ENCODE measurements around the gene GPALPP1. TPM values are rescaled to one million over a fixed set of nuclear protein-coding genes. Genes with fewer than 3 reads are reported as not detected.
"Not testable (repeated sequence)": the region's sequence is repeated elsewhere in the genome, so short reads cannot be mapped to it uniquely, and the experiment has no call there.

Gene GPALPP1, protein sequence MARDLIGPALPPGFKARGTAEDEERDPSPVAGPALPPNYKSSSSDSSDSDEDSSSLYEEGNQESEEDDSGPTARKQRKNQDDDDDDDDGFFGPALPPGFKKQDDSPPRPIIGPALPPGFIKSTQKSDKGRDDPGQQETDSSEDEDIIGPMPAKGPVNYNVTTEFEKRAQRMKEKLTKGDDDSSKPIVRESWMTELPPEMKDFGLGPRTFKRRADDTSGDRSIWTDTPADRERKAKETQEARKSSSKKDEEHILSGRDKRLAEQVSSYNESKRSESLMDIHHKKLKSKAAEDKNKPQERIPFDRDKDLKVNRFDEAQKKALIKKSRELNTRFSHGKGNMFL
- total RNA-seq, result 10 to 100 TPM; 40.7 to 41.2 TPM
- polyA plus RNA-seq, result 10 to 100 TPM; 13.5 to 23.5 (median 17.8) TPM
- total RNA-seq, result 35.5 to 61.4 (median 41.9) reads per million in 6 experiments

GRCh38 chr13:44989071-44989889, at the start of gene GPALPP1, which contains the start of gene NUFIP1:
GPALPP1 (plus strand) TSS chr13:44989538; CDS start chr13:44989655, 117 bp downstream.
NUFIP1 (minus strand) TSS chr13:44989471; CDS start chr13:44989436, 35 bp downstream.
- ATAC-seq, result peak; percentile 97
- H3K9me3 Mint-ChIP-seq, result no peaks in the 10 kb centered on the region
- peak within 1 kb of the TSS; percentile 92 to 100 (median 98) for H3K4me3 Mint-ChIP-seq
- peak; percentile 76 to 96 (median 92) for DNase-seq
- POLR2A ChIA-PET, result interaction anchor here (1.6 kb wide), 1 partner anchor 71 kb away, joined by 7 read pairs; no protein-coding TSS in a partner anchor
- peaks cover 0 to 2% (median 0%) of the 10 kb centered on the region in 5 donors for H3K27me3 Mint-ChIP-seq
- peaks cover 30 to 70% (median 66%) of the 10 kb centered on the region in 4 donors for H3K4me1 Mint-ChIP-seq
- H3K27ac Mint-ChIP-seq, result peak within 1 kb of the TSS; percentile 93 to 100 (median 98)
- peaks cover 0 to 20% (median 3%) of the 10 kb centered on the region in 3 donors for H3K36me3 Mint-ChIP-seq

- H3K9me3 Mint-ChIP-seq, H3K4me3 Mint-ChIP-seq, H3K4me1 Mint-ChIP-seq, POLR2A ChIA-PET, H3K27me3 Mint-ChIP-seq, DNase-seq, ATAC-seq: not testable (repeated sequence)
- H3K27ac Mint-ChIP-seq, result peak overlapping the region in 2 of 10 donors; percentile 3 to 30
- H3K36me3 Mint-ChIP-seq, result peaks cover 0 to 46% (median 13%) of the 10 kb centered on the region in 3 donors
These were observed 45.9 kb upstream of the GPALPP1 start for GRCh38 chr13:44943411-44943810.

DNA sequence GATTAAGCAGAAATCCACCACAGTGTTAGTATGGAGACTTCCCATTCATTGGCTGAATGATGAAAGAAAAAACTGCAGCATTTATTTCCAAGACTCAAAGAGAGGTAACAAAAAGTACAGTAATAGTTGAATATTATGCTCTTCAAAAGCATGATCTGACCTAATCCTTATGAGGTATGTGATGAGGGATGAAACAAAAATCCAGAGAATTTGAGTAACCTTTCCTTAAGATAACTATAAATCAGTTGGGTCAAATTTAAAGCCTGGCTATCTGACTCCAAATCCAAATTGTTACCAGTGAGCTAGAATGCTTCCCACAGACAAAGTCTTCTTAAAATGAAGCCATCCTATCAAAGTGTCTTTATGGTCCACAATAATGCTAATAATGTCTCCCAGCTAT, 38.2 kb upstream of the GPALPP1 start:
- peaks cover 5 to 59% (median 10%) of the 10 kb centered on the region in 3 donors for H3K36me3 Mint-ChIP-seq
- H3K4me1 Mint-ChIP-seq, result no peaks in the 10 kb centered on the region
- DNase-seq, result no peak
- H3K27ac Mint-ChIP-seq, result peak overlapping the region in 1 of 10 donors; percentile 22
- no peaks in the 10 kb centered on the region for H3K9me3 Mint-ChIP-seq
- H3K4me3 Mint-ChIP-seq, result no peak overlapping the region
- POLR2A ChIA-PET, result no interaction called here
- H3K27me3 Mint-ChIP-seq, result no peaks in the 10 kb centered on the region
- no peak for ATAC-seq

- POLR2A ChIA-PET, result no interaction called here
- H3K36me3 Mint-ChIP-seq, result peaks cover 5 to 61% (median 10%) of the 10 kb centered on the region in 3 donors
- no peak overlapping the region for H3K27ac Mint-ChIP-seq
- no peaks in the 10 kb centered on the region for H3K9me3 Mint-ChIP-seq
- DNase-seq (no peak), ATAC-seq (no peak)
- H3K4me1 Mint-ChIP-seq, result no peaks in the 10 kb centered on the region
- H3K4me3 Mint-ChIP-seq, result no peak overlapping the region
- H3K27me3 Mint-ChIP-seq, result no peaks in the 10 kb centered on the region
These were observed 36.7 kb upstream of the GPALPP1 start for GRCh38 chr13:44952671-44953070.

DNA sequence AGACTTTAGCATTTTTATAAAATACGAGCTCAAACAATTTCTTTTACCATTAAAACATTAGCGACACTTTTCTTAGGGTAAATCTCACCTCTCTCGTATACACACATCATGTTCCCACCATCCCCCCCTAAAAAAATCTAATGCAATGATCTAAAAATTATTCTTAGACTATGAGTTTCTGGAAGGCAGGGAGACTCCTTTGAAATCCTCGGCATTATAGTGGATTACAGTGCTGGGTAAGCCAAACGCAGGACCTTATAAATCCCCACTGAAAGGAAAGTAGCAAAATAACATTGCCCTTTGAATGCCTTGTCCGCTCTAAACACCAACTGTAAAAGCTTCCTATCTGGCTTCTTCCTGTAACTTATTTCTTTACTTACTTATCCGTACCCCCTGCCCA, 35.1 kb upstream of the GPALPP1 start:
- DNase-seq (no peak), ATAC-seq (no peak)
- Mint-ChIP-seq H3K4me1 (no peaks in the 10 kb centered on the region), H3K9me3 (no peaks in the 10 kb centered on the region), H3K27ac (peak overlapping the region in 1 of 10 donors; percentile 11), H3K27me3 (no peaks in the 10 kb centered on the region), H3K36me3 (peaks cover 5 to 63% (median 6%) of the 10 kb centered on the region in 3 donors), H3K4me3 (no peak overlapping the region)
- POLR2A ChIA-PET, result no interaction called here

- POLR2A ChIA-PET, result interaction anchor here (0.7 kb wide), 1 partner anchor 338 kb away, joined by 6 read pairs; no protein-coding TSS in a partner anchor
- Mint-ChIP-seq H3K9me3 (no peaks in the 10 kb centered on the region), H3K36me3 (peaks cover 3 to 68% (median 5%) of the 10 kb centered on the region in 3 donors)
These were observed 33.9 kb upstream of the GPALPP1 start for GRCh38 chr13:44955406-44955805.

GRCh38 chr13:44961997-44962396, 27.3 kb upstream of the GPALPP1 start:
- peaks cover 0 to 19% (median 9%) of the 10 kb centered on the region in 9 donors for H3K9me3 Mint-ChIP-seq
- no peak overlapping the region for H3K27ac Mint-ChIP-seq
- ATAC-seq (no peak), DNase-seq (no peak)
- no peaks in the 10 kb centered on the region for H3K27me3 Mint-ChIP-seq
- POLR2A ChIA-PET, result no interaction called here
- peaks cover 30 to 87% (median 43%) of the 10 kb centered on the region in 3 donors for H3K36me3 Mint-ChIP-seq
- H3K4me3 Mint-ChIP-seq, result no peak overlapping the region
- H3K4me1 Mint-ChIP-seq, result peaks cover 0 to 2% (median 0%) of the 10 kb centered on the region in 4 donors

More at GRCh38 chr13:44955406-44955805, 33.9 kb upstream of the GPALPP1 start:
- no peak overlapping the region for H3K27ac Mint-ChIP-seq
- H3K4me1 Mint-ChIP-seq, result no peaks in the 10 kb centered on the region
- H3K27me3 Mint-ChIP-seq, result no peaks in the 10 kb centered on the region
- no peak for DNase-seq
- no peak overlapping the region for H3K4me3 Mint-ChIP-seq
- ATAC-seq, result no peak

DNA sequence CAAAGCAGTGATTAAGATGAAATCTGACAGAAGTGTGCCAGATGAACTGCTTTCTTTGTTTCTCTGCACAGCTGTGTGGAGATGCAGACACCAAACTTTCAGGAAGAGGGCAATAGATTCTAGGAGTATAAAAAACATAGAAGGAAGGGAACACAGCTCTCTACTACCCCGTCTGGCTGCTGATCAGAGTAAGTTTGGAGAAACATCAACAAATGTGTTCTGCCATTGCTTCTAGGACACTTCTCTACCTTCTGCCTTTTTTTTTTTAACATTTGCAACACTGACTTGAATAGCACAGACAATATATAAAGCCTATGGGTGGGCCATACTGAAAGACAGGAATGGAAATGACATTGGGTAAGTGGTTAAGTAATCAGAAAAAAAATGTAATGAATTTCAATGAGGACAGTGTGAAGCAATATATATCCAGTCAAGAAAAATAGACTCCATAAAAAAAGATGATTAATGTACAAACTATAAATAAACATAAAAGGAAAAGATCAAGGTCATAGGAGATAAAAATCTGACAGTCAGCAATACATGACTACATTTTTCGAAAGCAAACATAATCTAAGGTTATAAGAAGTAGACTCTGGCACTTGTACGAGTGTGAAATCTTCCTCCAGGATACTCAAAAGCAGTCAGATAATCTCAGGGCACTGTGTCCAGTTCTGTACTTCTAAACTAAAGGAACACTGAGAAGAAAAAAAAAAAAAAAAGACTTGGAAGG, 21.5 kb upstream of the GPALPP1 start:
- Mint-ChIP-seq H3K27me3 (no peaks in the 10 kb centered on the region), H3K36me3 (peaks cover 16 to 66% (median 30%) of the 10 kb centered on the region in 3 donors), H3K4me3 (no peak overlapping the region), H3K27ac (peak overlapping the region in 2 of 10 donors; percentile 9 to 31), H3K9me3 (peaks cover 0 to 6% (median 0%) of the 10 kb centered on the region in 9 donors), H3K4me1 (peaks cover 0 to 4% (median 1%) of the 10 kb centered on the region in 4 donors)
- POLR2A ChIA-PET, result no interaction called here
- ATAC-seq, result no peak
- no peak for DNase-seq

DNA sequence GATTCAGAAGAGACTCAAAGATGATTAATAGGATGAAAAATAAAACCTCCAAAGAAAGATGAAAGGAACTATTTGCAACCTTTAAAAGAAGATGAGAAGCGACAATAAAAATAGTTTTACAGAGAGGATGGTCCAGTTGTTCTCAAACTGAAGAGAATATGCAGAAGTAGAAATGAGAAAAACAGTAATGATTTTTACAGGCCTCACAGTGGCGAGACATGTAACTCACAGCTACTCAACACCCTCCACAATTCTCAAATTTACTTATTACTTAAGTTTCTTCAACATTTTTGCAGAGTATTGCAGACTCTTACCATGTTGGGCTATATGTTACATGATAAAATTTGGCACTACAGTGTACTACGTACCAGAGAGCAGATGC, 20.9 kb upstream of the GPALPP1 start:
- Mint-ChIP-seq H3K27ac (peak overlapping the region in 2 of 10 donors; percentile 9 to 31), H3K4me1 (peaks cover 0 to 4% (median 1%) of the 10 kb centered on the region in 4 donors), H3K4me3 (no peak overlapping the region), H3K9me3 (no peaks in the 10 kb centered on the region), H3K36me3 (peaks cover 10 to 60% (median 26%) of the 10 kb centered on the region in 3 donors), H3K27me3 (no peaks in the 10 kb centered on the region)
- no peak for ATAC-seq
- no peak for DNase-seq
- POLR2A ChIA-PET, result no interaction called here

DNA sequence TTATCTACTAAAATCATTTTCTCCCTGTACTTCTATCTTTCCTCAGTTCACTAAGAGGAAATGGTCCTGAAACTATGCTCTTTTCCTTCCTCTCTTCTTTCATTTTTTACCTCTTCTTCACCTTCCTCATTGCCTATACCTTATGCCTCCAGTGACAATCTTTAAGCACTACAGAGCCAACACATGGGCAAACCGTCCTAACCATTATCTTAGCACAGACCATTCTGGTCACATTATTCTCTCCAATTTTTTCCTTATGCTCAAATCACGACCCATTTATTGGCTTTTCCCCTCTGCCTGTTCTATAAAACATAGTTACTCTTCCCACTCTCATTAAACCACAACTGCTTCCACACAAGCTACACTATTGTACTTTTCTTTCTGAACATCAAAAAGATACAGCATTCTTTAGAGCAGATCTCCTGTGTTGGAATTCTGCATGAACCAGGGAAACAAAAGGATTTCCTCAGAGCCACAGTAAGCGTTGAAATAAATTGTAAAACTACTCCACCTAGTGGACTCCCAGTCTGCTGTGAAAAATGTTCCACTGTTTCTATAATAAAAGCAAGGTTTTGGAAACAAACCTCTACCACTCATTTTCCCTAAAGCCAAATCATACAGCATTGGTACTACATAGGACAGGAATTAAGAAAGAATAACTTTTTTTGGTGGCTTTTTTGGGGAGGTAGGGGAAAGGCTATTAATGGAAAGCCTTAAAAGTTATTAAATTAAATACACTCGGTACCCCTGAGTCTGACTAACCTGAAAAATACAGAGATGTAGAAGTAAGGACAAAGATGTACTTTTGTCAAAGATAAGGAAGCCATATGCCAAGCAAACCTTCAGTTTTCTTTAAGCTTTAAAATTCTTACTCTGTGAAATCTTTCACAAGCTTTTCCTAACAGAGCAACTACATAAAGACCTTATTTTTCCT, 19.5 kb upstream of the GPALPP1 start:
- H3K9me3 Mint-ChIP-seq, result no peaks in the 10 kb centered on the region
- DNase-seq (peak in 3 of 10 donors; percentile 26 to 34 (median 31)), ATAC-seq (no peak)
- no peak overlapping the region for H3K4me3 Mint-ChIP-seq
- POLR2A ChIA-PET, result no interaction called here
- no peak overlapping the region for H3K27ac Mint-ChIP-seq
- peaks cover 0 to 47% (median 14%) of the 10 kb centered on the region in 3 donors for H3K36me3 Mint-ChIP-seq
- no peaks in the 10 kb centered on the region for H3K27me3 Mint-ChIP-seq
- H3K4me1 Mint-ChIP-seq, result peaks cover 0 to 4% (median 0%) of the 10 kb centered on the region in 4 donors
